ENCODE data around the gene KIAA0825. TPM values are rescaled to one million over a fixed set of nuclear protein-coding genes. Genes with fewer than 3 reads are reported as not detected.
"Not testable (repeated sequence)": the region's sequence is repeated elsewhere in the genome, so short reads cannot be mapped to it uniquely, and the experiment has no call there.

Gene KIAA0825
- total and polyA plus RNA-seq, 5 donors = 0.43 to 4.2 (median 3.5) TPM

- DNase-seq (no peak), ATAC-seq (no peak)
- intact Hi-C loops (cut with DNase I) = no loop called here
- no peaks in the 10 kb centered on the region for H3K9me3 ChIP-seq (ENCODE audit: control insufficient read depth, low read length)
- 73% methylated on average over 4 of the region's 4 CpGs for WGBS
- no peak overlapping the region for H3K27ac ChIP-seq (ENCODE audit: low read length)
- no peak overlapping the region for H3K4me3 ChIP-seq (ENCODE audit: low read length)
- H3K27me3 ChIP-seq (ENCODE audit: control insufficient read depth, insufficient read depth) = no peaks in the 10 kb centered on the region
- H3K4me1 ChIP-seq (ENCODE audit: control insufficient read depth, insufficient read depth, low read length) = no peaks in the 10 kb centered on the region
Observed at GRCh38 chr5:94575196-94575595, 43.2 kb downstream of the KIAA0825 start.

DNA sequence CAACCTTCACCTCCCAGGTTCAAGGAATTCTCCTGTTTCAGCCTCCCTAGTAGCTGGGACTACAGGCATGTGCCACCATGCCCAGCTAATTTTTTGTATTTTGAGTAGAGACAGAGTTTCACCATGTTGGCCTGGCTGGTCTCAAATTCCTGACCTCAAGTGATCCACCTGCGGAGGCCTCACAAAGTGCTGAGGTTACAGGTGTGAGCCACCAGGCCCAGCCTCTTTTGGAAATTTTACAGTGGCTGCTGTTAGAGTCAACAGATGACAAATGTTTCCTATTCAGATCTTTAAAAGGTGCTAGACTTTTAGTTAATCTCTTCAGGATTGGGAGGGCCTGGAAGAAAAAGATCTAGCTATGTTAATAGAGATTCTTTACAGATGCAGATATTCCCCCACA, 45.1 kb downstream of the KIAA0825 start:
- H3K9me3 ChIP-seq (ENCODE audit: control insufficient read depth, low read length); DNase-seq; H3K4me1 ChIP-seq (ENCODE audit: control insufficient read depth, insufficient read depth, low read length); H3K4me3 ChIP-seq (ENCODE audit: low read length); H3K27ac ChIP-seq (ENCODE audit: low read length); H3K27me3 ChIP-seq (ENCODE audit: control insufficient read depth, insufficient read depth); intact Hi-C loops (cut with DNase I); ATAC-seq: not testable (repeated sequence)
- WGBS = 88% methylated on average over 1 of the region's 1 CpG

DNA sequence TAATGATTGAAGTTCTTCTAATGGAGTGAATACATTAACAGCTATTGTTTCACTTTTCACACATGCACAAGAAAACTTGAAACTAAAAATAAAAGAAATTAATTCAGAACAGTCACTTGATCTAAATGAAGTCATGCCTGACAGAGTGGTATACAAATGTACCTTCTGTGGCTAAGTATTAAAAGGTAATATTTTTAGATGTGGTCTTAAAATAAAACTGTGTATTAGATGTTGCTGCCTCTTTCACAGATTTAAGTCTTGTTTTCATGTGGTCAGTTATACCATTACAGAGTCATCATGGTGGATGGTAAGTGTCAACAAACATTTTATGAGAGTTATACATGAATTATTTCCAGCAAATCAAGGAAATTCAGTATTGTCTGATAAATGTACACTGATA, 47.0 kb downstream of the KIAA0825 start:
- intact Hi-C loops (cut with DNase I) = no loop called here
- no peak for DNase-seq
- Histone ChIP-seq H3K4me1 (ENCODE audit: control insufficient read depth, insufficient read depth, low read length) (no peaks in the 10 kb centered on the region), H3K4me3 (ENCODE audit: low read length) (no peak overlapping the region), H3K27me3 (ENCODE audit: control insufficient read depth, insufficient read depth) (no peaks in the 10 kb centered on the region), H3K27ac (ENCODE audit: low read length) (no peak overlapping the region), H3K9me3 (ENCODE audit: control insufficient read depth, low read length) (no peaks in the 10 kb centered on the region)
- ATAC-seq = no peak

- intact Hi-C loops (cut with DNase I) = no loop called here
- no peak overlapping the region for H3K4me3 ChIP-seq (ENCODE audit: low read length)
- H3K9me3 ChIP-seq (ENCODE audit: control insufficient read depth, low read length) = no peaks in the 10 kb centered on the region
- H3K27me3 ChIP-seq (ENCODE audit: control insufficient read depth, insufficient read depth) = no peaks in the 10 kb centered on the region
- 94% methylated on average over 1 of the region's 1 CpG for WGBS
- no peak overlapping the region for H3K27ac ChIP-seq (ENCODE audit: low read length)
- ATAC-seq (no peak), DNase-seq (no peak)
- no peaks in the 10 kb centered on the region for H3K4me1 ChIP-seq (ENCODE audit: control insufficient read depth, insufficient read depth, low read length)
Observed at GRCh38 chr5:94564812-94565211, 53.6 kb downstream of the KIAA0825 start.

DNA sequence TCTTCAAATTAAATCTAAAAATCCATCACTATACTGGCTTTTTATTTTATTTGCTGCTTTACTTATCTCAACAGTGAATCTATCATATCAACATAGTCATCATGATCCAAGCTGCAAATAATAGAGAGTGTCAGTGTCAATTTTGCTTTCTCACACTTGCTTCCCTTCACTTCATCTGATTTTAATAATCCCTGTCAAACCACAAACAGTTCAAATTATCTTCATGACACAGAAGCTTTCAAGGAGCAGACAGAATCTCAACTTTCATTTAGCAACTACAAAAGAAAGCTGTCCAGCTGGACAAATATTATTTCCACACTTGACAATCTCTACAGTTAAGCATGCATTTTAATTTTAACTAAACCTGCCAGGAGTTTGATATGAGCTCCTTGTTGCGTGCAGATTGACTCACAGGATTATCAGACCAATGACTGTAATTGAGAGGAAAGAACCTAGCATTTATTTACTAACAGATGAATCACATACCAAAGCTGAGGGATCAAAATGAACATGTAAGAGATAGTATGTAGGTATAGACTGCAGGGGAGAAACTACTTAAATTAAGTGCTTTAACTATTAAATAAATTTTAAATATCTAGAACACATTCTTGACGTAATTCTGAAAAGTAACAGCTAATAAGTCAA, 56.0 kb downstream of the KIAA0825 start:
- H3K9me3 ChIP-seq (ENCODE audit: control insufficient read depth, low read length) = no peaks in the 10 kb centered on the region
- H3K4me3 ChIP-seq (ENCODE audit: low read length) = no peak overlapping the region
- H3K4me1 ChIP-seq (ENCODE audit: control insufficient read depth, insufficient read depth, low read length) = no peaks in the 10 kb centered on the region
- ATAC-seq = no peak
- WGBS = 86% methylated on average over 2 of the region's 2 CpGs
- H3K27me3 ChIP-seq (ENCODE audit: control insufficient read depth, insufficient read depth) = no peaks in the 10 kb centered on the region
- H3K27ac ChIP-seq (ENCODE audit: low read length) = no peak overlapping the region
- DNase-seq = no peak
- intact Hi-C loops (cut with DNase I) = no loop called here

- no peaks in the 10 kb centered on the region for H3K4me1 ChIP-seq (ENCODE audit: control insufficient read depth, insufficient read depth, low read length)
- 98% methylated on average over 5 of the region's 5 CpGs for WGBS
- H3K9me3 ChIP-seq (ENCODE audit: control insufficient read depth, low read length) = no peaks in the 10 kb centered on the region
- ATAC-seq (no peak), DNase-seq (no peak)
- H3K27ac ChIP-seq (ENCODE audit: low read length) = no peak overlapping the region
- no peaks in the 10 kb centered on the region for H3K27me3 ChIP-seq (ENCODE audit: control insufficient read depth, insufficient read depth)
- no peak overlapping the region for H3K4me3 ChIP-seq (ENCODE audit: low read length)
- intact Hi-C loops (cut with DNase I) = no loop called here
Observed at GRCh38 chr5:94558028-94558427, 60.4 kb downstream of the KIAA0825 start.

- Histone ChIP-seq H3K9me3 (ENCODE audit: control insufficient read depth, low read length) (no peaks in the 10 kb centered on the region), H3K4me3 (ENCODE audit: low read length) (no peak overlapping the region), H3K27ac (ENCODE audit: low read length) (no peak overlapping the region), H3K4me1 (ENCODE audit: control insufficient read depth, insufficient read depth, low read length) (no peaks in the 10 kb centered on the region), H3K27me3 (ENCODE audit: control insufficient read depth, insufficient read depth) (no peaks in the 10 kb centered on the region)
- intact Hi-C loops (cut with DNase I) = no loop called here
- ATAC-seq (no peak), DNase-seq (no peak)
- 96% methylated on average over 1 of the region's 1 CpG for WGBS
Observed at GRCh38 chr5:94551858-94552257, 66.5 kb downstream of the KIAA0825 start.

GRCh38 chr5:94545870-94546625, 72.4 kb downstream of the KIAA0825 start:
- ATAC-seq (peak; percentile 16 to 24), DNase-seq (peak in 2 of 3 donors; percentile 42 to 43)
- Histone ChIP-seq H3K4me3 (ENCODE audit: low read length) (no peak overlapping the region), H3K4me1 (ENCODE audit: control insufficient read depth, insufficient read depth, low read length) (peaks cover 2% of the 10 kb centered on the region), H3K27me3 (ENCODE audit: control insufficient read depth, insufficient read depth) (no peaks in the 10 kb centered on the region), H3K27ac (ENCODE audit: low read length) (no peak overlapping the region), H3K9me3 (ENCODE audit: control insufficient read depth, low read length) (no peaks in the 10 kb centered on the region)
- intact Hi-C loops (cut with DNase I) = no loop called here
- WGBS = 86% methylated on average over 4 of the region's 4 CpGs

- WGBS = 68% methylated on average over 7 of the region's 7 CpGs
- H3K27me3 ChIP-seq (ENCODE audit: control insufficient read depth, insufficient read depth) = no peaks in the 10 kb centered on the region
- intact Hi-C loops (cut with DNase I) = no loop called here
- DNase-seq = peak in 1 of 3 donors; percentile 54
- no peak overlapping the region for H3K27ac ChIP-seq (ENCODE audit: low read length)
- peak; percentile 40 to 49 for ATAC-seq
- H3K4me1 ChIP-seq (ENCODE audit: control insufficient read depth, insufficient read depth, low read length) = peaks cover 2% of the 10 kb centered on the region
- H3K9me3 ChIP-seq (ENCODE audit: control insufficient read depth, low read length) = no peaks in the 10 kb centered on the region
- no peak overlapping the region for H3K4me3 ChIP-seq (ENCODE audit: low read length)
Observed at GRCh38 chr5:94544875-94545547, 73.4 kb downstream of the KIAA0825 start.

- Histone ChIP-seq H3K27ac (ENCODE audit: low read length) (no peak overlapping the region), H3K4me3 (ENCODE audit: low read length) (no peak overlapping the region), H3K27me3 (ENCODE audit: control insufficient read depth, insufficient read depth) (no peaks in the 10 kb centered on the region), H3K9me3 (ENCODE audit: control insufficient read depth, low read length) (no peaks in the 10 kb centered on the region), H3K4me1 (ENCODE audit: control insufficient read depth, insufficient read depth, low read length) (peaks cover 2% of the 10 kb centered on the region)
- peak; percentile 68 to 78 for ATAC-seq
- no peak for DNase-seq
- WGBS = 72% methylated on average over 1 of the region's 1 CpG
- intact Hi-C loops (cut with DNase I) = no loop called here
Observed at GRCh38 chr5:94544031-94544650, 74.3 kb downstream of the KIAA0825 start.

Measured in right cardiac atrium (tissue), 5 donors.